ENCODE results near the gene EPO.
A peak's percentile ranks its signal among the peaks of the same experiment; 100 is the strongest.
"Not testable (repeated sequence)": the region's sequence is repeated elsewhere in the genome, so short reads cannot be mapped to it uniquely, and the experiment has no call there.

EPO gene

GRCh38 chr7:100683659-100684533 is 36.4 kb upstream of the EPO start:
- no peak for DNase-seq

GRCh38 chr7:100684534-100685042 is 35.7 kb upstream of the EPO start:
- DNase-seq, result no peak

- no peak for DNase-seq
Measured at GRCh38 chr7:100685049-100685605, 35.1 kb upstream of the EPO start.

GRCh38 chr7:100685631-100686145 is 34.6 kb upstream of the EPO start:
- no peak for DNase-seq

GRCh38 chr7:100686201-100686821 is 34.0 kb upstream of the EPO start:
- DNase-seq, result no peak

GRCh38 chr7:100686822-100687211 is 33.5 kb upstream of the EPO start:
- no peak for DNase-seq

GRCh38 chr7:100687261-100687660 is 33.0 kb upstream of the EPO start:
- no peak for DNase-seq

- DNase-seq, result no peak
Measured at GRCh38 chr7:100687751-100688300, 32.4 kb upstream of the EPO start.

- DNase-seq, result no peak
Measured at GRCh38 chr7:100688326-100688860, 31.9 kb upstream of the EPO start.

- DNase-seq, result no peak
Measured at GRCh38 chr7:100689230-100690135, 30.8 kb upstream of the EPO start.

GRCh38 chr7:100691676-100692577 is 28.3 kb upstream of the EPO start:
- DNase-seq, result peak; percentile 53

GRCh38 chr7:100692578-100692961 is 27.7 kb upstream of the EPO start:
- no peak for DNase-seq

GRCh38 chr7:100693312-100694097 is 26.8 kb upstream of the EPO start:
- DNase-seq, result no peak

GRCh38 chr7:100694098-100694745 is 26.0 kb upstream of the EPO start, which contains the start of gene GIGYF1:
Gene GIGYF1, minus strand, starts transcription at chr7:100694250. Its CDS starts 6,012 bp downstream, at chr7:100688238.
- no peak for DNase-seq

- DNase-seq, result no peak
Measured at GRCh38 chr7:100696123-100696521, 24.1 kb upstream of the EPO start.

GRCh38 chr7:100699018-100699417 is 21.2 kb upstream of the EPO start:
- DNase-seq, result no peak

GRCh38 chr7:100701089-100701488 is 19.2 kb upstream of the EPO start:
- not testable (repeated sequence) for DNase-seq

GRCh38 chr7:100705320-100705752 is 14.9 kb upstream of the EPO start:
- peak; percentile 45 for DNase-seq

Data from NCI-H1694 treated with DMSO at 0.1 percent for 48 hours (cell line).